GM19452 (cell line): Measurements from ENCODE around the gene CSDE1.

Source experiments
- ATAC-seq: cut with Tn5 transposase; IDR thresholded peaks from one replicate; pipeline ENCODE4 v1.9.1; 2021; ENCODE audit not compliant: unreplicated experiment

The CSDE1 gene

DNA sequence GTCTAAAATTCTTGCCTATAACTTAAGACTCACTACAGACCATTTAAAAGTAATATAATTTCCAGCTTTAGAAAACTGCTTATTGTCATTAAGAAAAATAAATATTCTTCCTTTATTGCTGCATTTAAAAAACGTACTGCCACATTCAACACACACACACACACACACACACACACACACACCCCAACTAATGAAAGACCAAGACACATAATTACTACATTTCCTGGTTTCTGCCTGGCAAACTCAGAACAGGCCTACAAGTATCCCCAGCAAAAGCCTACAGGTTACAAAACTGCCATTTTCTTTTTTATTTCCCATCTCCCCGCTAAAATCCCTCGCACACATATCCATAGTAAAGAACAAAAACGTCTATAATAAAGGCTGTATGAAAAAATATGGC lies 89.4 kb downstream of the CSDE1 start:
- ATAC-seq, result no peak

DNA sequence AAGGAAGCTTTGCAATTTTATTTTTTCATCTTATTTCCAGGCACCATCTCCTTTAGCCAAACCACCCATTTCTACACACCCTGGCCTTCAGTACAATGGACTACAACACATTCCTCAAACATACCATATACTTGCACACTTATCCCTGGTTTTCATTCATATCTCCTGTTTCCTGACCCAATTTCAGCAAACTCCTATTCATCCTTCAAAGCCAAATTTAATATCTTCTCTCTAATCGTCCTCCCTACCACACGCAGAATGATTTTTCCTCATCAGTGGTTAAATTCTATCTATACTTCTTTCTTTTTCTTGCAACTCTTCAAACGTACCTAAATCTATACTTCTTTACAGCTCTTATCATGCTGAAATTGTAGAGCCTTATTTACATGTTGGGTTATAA lies 90.8 kb downstream of the CSDE1 start:
- ATAC-seq, result no peak
